22Rv1 (cell line): ENCODE data around the gene RFC2.

ENCODE experiments used
- CTCF ChIP-seq: fragments of 450-650 bp; IDR thresholded peaks from 2 replicates; pipeline ENCODE4 v1.5.1; 2017; ENCODE audit warnings: mild to moderate bottlenecking
- ZFX ChIP-seq: fragments of 450-650 bp; IDR thresholded peaks from 2 replicates; pipeline ENCODE4 v1.6.1; 2017; ENCODE audit warnings: antibody characterized with exemption, borderline replicate concordance

GRCh38 chr7:74224511-74224832 is 29.7 kb downstream of the RFC2 start:
- no peak for TF ChIP-seq CTCF
- TF ChIP-seq ZFX: no peak
